HCT116 (cell line): ENCODE measurements around the gene DNAJB13. TPM values are rescaled to one million over a fixed set of nuclear protein-coding genes. Genes with fewer than 3 reads are reported as not detected.

Experiments used
- ATAC-seq: fragments of 200-7000 bp; cut with Tn5 transposase; 2 replicates; pipeline ENCODE4 v1.9.1; 2020; ENCODE audit warnings: mild to moderate bottlenecking, moderate library complexity
- BruUV-seq: library from RNA; stranded (reverse); fragments of 400-500 nt; replicated peaks from 2 replicates; lab custom pipeline; 2021; lab: Mats Ljungman, UMichigan
- CTCF ChIA-PET: fragments of 300-600 bp; sonication (Branson Sonifier 250); formaldehyde crosslinking; loops from one replicate; lab custom pipeline; 2021; ENCODE audit warnings: antibody characterized with exemption; lab: Charles Lee
- POLR2A ChIA-PET: fragments of 300-600, 350-600 bp; sonication (Branson Sonifier 250); formaldehyde crosslinking; loops from one replicate; lab custom pipeline; 2021; ENCODE audit warnings: antibody characterized with exemption; lab: Charles Lee
- RAD21 ChIA-PET, 2 experiments: fragments of 300-600 bp; sonication (Branson Sonifier 250); formaldehyde crosslinking; loops; one replicate each; lab custom pipeline; 2023; ENCODE audit warnings: low total read pairs in 2 of 2; ENCODE audit not compliant: uncharacterized antibody in 2 of 2, unreplicated experiment in 2 of 2, low non-redundant PET in 1 of 2; lab: Charles Lee
- DNase-seq: peaks from one replicate; pipeline ENCODE4 v3.0.0-alpha.2; 2010; ENCODE audit warnings: low read depth, low spot score
- H2AFZ ChIP-seq: fragments of 200-600 bp; shearing (Covaris generic), sonication (generic); 2 replicates; pipeline ENCODE4 v1.6.1; 2017; ENCODE audit warnings: low read depth, mixed run types, mixed read lengths, antibody characterized with exemption, low read length; ENCODE audit not compliant: poor library complexity, severe bottlenecking
- H3K27ac ChIP-seq: 2 replicates; pipeline ENCODE4 v1.5.1; 2012; ENCODE audit warnings: low read depth, low read length
- H3K27me3 ChIP-seq: fragments of 200-600 bp; sonication (generic); 2 replicates; pipeline ENCODE4 v1.6.1; 2016; ENCODE audit warnings: mixed run types, low read length, mixed read lengths; ENCODE audit not compliant: insufficient read depth
- H3K36me3 ChIP-seq, 2 experiments: fragments of 200-500 bp in 1 of 2; fragments of 200-600 bp in 1 of 2; sonication (Bioruptor generic) in 1 of 2; sonication (generic) in 1 of 2; 2 replicates each; pipeline versions ENCODE4 v1.5.1 to v1.6.1; 2014 to 2016; ENCODE audit warnings: low read length in 2 of 2, inconsistent platforms in 1 of 2, mixed read lengths in 1 of 2, mixed run types in 1 of 2; ENCODE audit not compliant: insufficient read depth in 2 of 2, control insufficient read depth in 1 of 2
- H3K4me1 ChIP-seq, 2 experiments: fragments of 200-600 bp in 1 of 2; sonication (generic) in 1 of 2; 2 replicates each; pipeline versions ENCODE4 v1.5.1 to v1.6.1; 2012 to 2017; ENCODE audit warnings: low read length in 2 of 2, inconsistent platforms in 1 of 2, mild to moderate bottlenecking in 1 of 2, mixed read lengths in 1 of 2, mixed run types in 1 of 2, moderate library complexity in 1 of 2; ENCODE audit not compliant: insufficient read depth in 2 of 2, control insufficient read depth in 1 of 2
- H3K4me2 ChIP-seq: fragments of 200-600 bp; sonication (generic); 2 replicates; pipeline ENCODE4 v1.6.1; 2017; ENCODE audit warnings: mixed run types, low read length, mixed read lengths
- H3K4me3 ChIP-seq, 2 experiments: fragments of 200-600 bp in 1 of 2; sonication (generic) in 1 of 2; replicated peaks in 1 of 2; 2 replicates each; pipeline ENCODE4 v1.5.1; 2011 to 2016; ENCODE audit warnings: low read length in 2 of 2, control low read depth in 1 of 2, low read depth in 1 of 2, mild to moderate bottlenecking in 1 of 2, mixed read lengths in 1 of 2, mixed run types in 1 of 2
- H3K79me2 ChIP-seq: fragments of 200-600 bp; sonication (generic); 2 replicates; pipeline ENCODE4 v1.6.1; 2017; ENCODE audit warnings: mild to moderate bottlenecking, mixed run types, low read length, moderate library complexity, mixed read lengths; ENCODE audit not compliant: insufficient read depth
- H3K9ac ChIP-seq: fragments of 200-600 bp; sonication (generic); 2 replicates; pipeline ENCODE4 v1.6.1; 2016; ENCODE audit warnings: low read length, mixed read lengths
- H3K9me2 ChIP-seq: fragments of 200-600 bp; sonication (generic), shearing (Covaris generic); 2 replicates; pipeline ENCODE4 v1.6.1; 2017; ENCODE audit warnings: mixed run types, mild to moderate bottlenecking, moderate library complexity; ENCODE audit not compliant: insufficient read depth
- H3K9me3 ChIP-seq, 2 experiments: fragments of 200-500 bp in 1 of 2; fragments of 200-600 bp in 1 of 2; sonication (Bioruptor generic) in 1 of 2; sonication (generic) in 1 of 2; 2 replicates each; pipeline ENCODE4 v1.6.1; 2014 to 2017; ENCODE audit warnings: low read length in 2 of 2, mixed read lengths in 2 of 2, inconsistent platforms in 1 of 2, low read depth in 1 of 2, mild to moderate bottlenecking in 1 of 2, mixed run types in 1 of 2, moderate library complexity in 1 of 2; ENCODE audit not compliant: control insufficient read depth in 1 of 2, insufficient read depth in 1 of 2
- H4K20me1 ChIP-seq: fragments of 200-600 bp; sonication (generic), shearing (Covaris generic); 2 replicates; pipeline ENCODE4 v1.6.1; 2017; ENCODE audit warnings: mixed run types, mild to moderate bottlenecking, moderate library complexity; ENCODE audit not compliant: insufficient read depth
- CBX3 ChIP-seq: IDR thresholded peaks from 2 replicates; pipeline ENCODE4 v1.6.1; 2012; ENCODE audit warnings: low read depth
- EZH2 ChIP-seq: fragments of 200-600 bp; sonication (generic); IDR thresholded peaks from 2 replicates; pipeline ENCODE4 v1.6.1; 2017; ENCODE audit warnings: antibody characterized with exemption, mixed run types
- MAX ChIP-seq: IDR thresholded peaks from 2 replicates; pipeline ENCODE4 v1.6.1; 2012
- POLR2A ChIP-seq: IDR thresholded peaks from 2 replicates; pipeline ENCODE4 v1.7.0; 2011; ENCODE audit warnings: borderline replicate concordance; ENCODE audit not compliant: insufficient read depth, insufficient read length; ENCODE audit errors: extremely low read depth
- POLR2AphosphoS5 ChIP-seq: IDR thresholded peaks from 2 replicates; pipeline ENCODE4 v1.6.1; 2011; ENCODE audit warnings: mild to moderate bottlenecking, low read depth, low read length, moderate library complexity
- RAD21 ChIP-seq: IDR thresholded peaks from 2 replicates; pipeline ENCODE4 v1.6.1; 2012; ENCODE audit warnings: low read depth, mild to moderate bottlenecking
- SP1 ChIP-seq: IDR thresholded peaks from 2 replicates; pipeline ENCODE4 v1.6.1; 2012; ENCODE audit warnings: low read depth
- SRF ChIP-seq: IDR thresholded peaks from 2 replicates; pipeline ENCODE4 v1.6.1; 2012; ENCODE audit warnings: low read depth
- TCF7L2 ChIP-seq: IDR thresholded peaks from 2 replicates; pipeline ENCODE4 v1.7.0; 2011; ENCODE audit warnings: borderline replicate concordance, inconsistent platforms; ENCODE audit not compliant: insufficient read depth, insufficient read length; ENCODE audit errors: extremely low read depth
- YY1 ChIP-seq: IDR thresholded peaks from 2 replicates; pipeline ENCODE4 v1.6.1; 2011; ENCODE audit warnings: low read length, low read depth, moderate library complexity, mild to moderate bottlenecking; ENCODE audit not compliant: insufficient replicate concordance; ENCODE audit errors: extremely low read depth
- ZBTB33 ChIP-seq: IDR thresholded peaks from 2 replicates; pipeline ENCODE4 v1.6.1; 2011; ENCODE audit warnings: mild to moderate bottlenecking, low read length, moderate library complexity; ENCODE audit not compliant: insufficient replicate concordance; ENCODE audit errors: extremely low read depth
- ZFX ChIP-seq: fragments of 450-650 bp; IDR thresholded peaks from 2 replicates; pipeline ENCODE4 v1.6.1; 2017
- ZNF274 ChIP-seq: fragments of 200-500 bp; sonication (Bioruptor generic); IDR thresholded peaks from 2 replicates; pipeline ENCODE4 v1.6.1; 2014; ENCODE audit warnings: mild to moderate bottlenecking, low read depth, low read length, inconsistent platforms
- intact Hi-C: fragments of 100-400 bp; cut with micrococcal nuclease; formaldehyde crosslinking; loops from 2 replicates; pipeline ENCODE4 v1.10.0; 2022
- total RNA-seq: library from RNA; stranded (reverse); gene quantifications from one replicate; pipeline ENCODE4 v1.2.1, GENCODE V29; 2021; ENCODE audit not compliant: unreplicated experiment

The DNAJB13 gene
- total RNA-seq, 1 experiment from 2014 or later: 0.22 TPM

- ChIA-PET POLR2A (no interaction called here), RAD21 (no interaction called here), CTCF (no interaction called here)
- H3K9me2 ChIP-seq: no peaks in the 10 kb centered on the region
- no peak overlapping the region for H2AFZ ChIP-seq
- no peak overlapping the region for H3K9ac ChIP-seq
- H3K4me1 ChIP-seq: no peaks in the 10 kb centered on the region
- no peaks in the 10 kb centered on the region for H3K27me3 ChIP-seq
- intact Hi-C loops: no loop called here
- no peaks in the 10 kb centered on the region for H3K9me3 ChIP-seq
- TF ChIP-seq POLR2AphosphoS5: no peak
- TF ChIP-seq SP1: no peak
- no peak for TF ChIP-seq ZFX
- no peak for TF ChIP-seq ZNF274
- TF ChIP-seq CBX3: no peak
- no peak for TF ChIP-seq SRF
- no peak overlapping the region for H3K4me3 ChIP-seq
- H4K20me1 ChIP-seq: no peaks in the 10 kb centered on the region
- H3K27ac ChIP-seq: no peak overlapping the region
- no peak for ATAC-seq
- H3K79me2 ChIP-seq: no peaks in the 10 kb centered on the region
- no TSS peak for BruUV-seq
- no peak overlapping the region for H3K4me2 ChIP-seq
- DNase-seq: no peak
- H3K36me3 ChIP-seq: no peaks in the 10 kb centered on the region
These were observed 44.4 kb downstream of the DNAJB13 start for GRCh38 chr11:73995247-73995646.

- ChIA-PET RAD21 (no interaction called here), CTCF (no interaction called here)
- no peak for ATAC-seq
- H3K9me2 ChIP-seq: no peaks in the 10 kb centered on the region
- H3K9ac ChIP-seq: no peak overlapping the region
- no peaks in the 10 kb centered on the region for H3K9me3 ChIP-seq
- intact Hi-C loops: no loop called here
- no peak overlapping the region for H3K27ac ChIP-seq
- no peaks in the 10 kb centered on the region for H3K36me3 ChIP-seq
- no peaks in the 10 kb centered on the region for H3K79me2 ChIP-seq
- no TSS peak for BruUV-seq
- no peak for TF ChIP-seq SRF
- no peak for TF ChIP-seq MAX
- TF ChIP-seq TCF7L2: no peak
- TF ChIP-seq ZBTB33: no peak
- no peak for TF ChIP-seq POLR2A
- TF ChIP-seq EZH2: no peak
- no peak for TF ChIP-seq RAD21
- no peak for TF ChIP-seq YY1
- TF ChIP-seq, all 23 proteins: peak for 0
- H3K4me3 ChIP-seq: no peak overlapping the region
- H3K4me1 ChIP-seq: no peaks in the 10 kb centered on the region
- no peaks in the 10 kb centered on the region for H4K20me1 ChIP-seq
- no peak for DNase-seq
- POLR2A ChIA-PET: no interaction called here
- H3K27me3 ChIP-seq: no peaks in the 10 kb centered on the region
- no peak overlapping the region for H3K4me2 ChIP-seq
- H2AFZ ChIP-seq: no peak overlapping the region
These were observed 44.9 kb downstream of the DNAJB13 start for GRCh38 chr11:73995731-73996130.
